ENCODE data around the gene FGF22. TPM values are rescaled to one million over a fixed set of nuclear protein-coding genes. Genes with fewer than 3 reads are reported as not detected.

Gene FGF22
- total RNA-seq, 1 experiment from 2014 or later = 1.3 TPM

- Histone ChIP-seq H2AFZ (ENCODE audit: low read length) (no peak overlapping the region), H3K9me3 (ENCODE audit: low read length) (no peaks in the 10 kb centered on the region), H3K36me3 (ENCODE audit: low read depth, low read length) (no peaks in the 10 kb centered on the region), H3K4me1 (ENCODE audit: insufficient read depth, low read length) (no peaks in the 10 kb centered on the region), H3K4me3 (ENCODE audit: low read length) (no peak overlapping the region), H3K9ac (ENCODE audit: low read length) (no peak overlapping the region), H4K20me1 (ENCODE audit: low read length) (no peaks in the 10 kb centered on the region), H3F3A (ENCODE audit: low read length, unreplicated experiment) (no peaks in the 10 kb centered on the region), H3K27ac (ENCODE audit: low read length) (no peak overlapping the region), H3K79me2 (ENCODE audit: low read length) (no peaks in the 10 kb centered on the region), H3K4me2 (ENCODE audit: low read length) (no peak overlapping the region), H3K9me2 (replicated peaks; ENCODE audit: low read length) (no peaks in the 10 kb centered on the region), H3K27me3 (ENCODE audit: low read length) (no peaks in the 10 kb centered on the region)
- no peak for DNase-seq
- CTCF ChIA-PET = no interaction called here
- POLR2A ChIA-PET (ENCODE audit: unreplicated experiment) = no interaction called here
- intact Hi-C loops (cut with micrococcal nuclease) = no loop called here
- no peak for ATAC-seq
- no TSS peak for BruUV-seq (replicated peaks)
- TF ChIP-seq EZH2 (IDR thresholded peaks at IDR 0.05; ENCODE audit: low read length, unreplicated experiment) (no peak), CTCF (conservative IDR thresholded peaks at IDR 0.05; ENCODE audit: low read depth, low read length) (no peak), EZH2phosphoT487 (IDR thresholded peaks at IDR 0.05; ENCODE audit: borderline replicate concordance, low read length) (no peak)
These were observed 32.2 kb upstream of the FGF22 start for GRCh38 chr19:607301-608154.

GRCh38 chr19:608155-609003, 31.3 kb upstream of the FGF22 start:
- TF ChIP-seq CTCF (conservative IDR thresholded peaks at IDR 0.05; ENCODE audit: low read depth, low read length) (no peak), EZH2phosphoT487 (IDR thresholded peaks at IDR 0.05; ENCODE audit: borderline replicate concordance, low read length) (no peak), EZH2 (IDR thresholded peaks at IDR 0.05; ENCODE audit: low read length, unreplicated experiment) (no peak)
- Histone ChIP-seq H3K36me3 (ENCODE audit: low read depth, low read length) (no peaks in the 10 kb centered on the region; the same call in 1 of the 2 replicates), H3K9me3 (ENCODE audit: low read length) (no peaks in the 10 kb centered on the region), H3K4me1 (ENCODE audit: insufficient read depth, low read length) (no peaks in the 10 kb centered on the region), H3F3A (ENCODE audit: low read length, unreplicated experiment) (no peaks in the 10 kb centered on the region), H4K20me1 (ENCODE audit: low read length) (no peaks in the 10 kb centered on the region), H3K9me2 (replicated peaks; ENCODE audit: low read length) (no peaks in the 10 kb centered on the region), H3K27me3 (ENCODE audit: low read length) (no peaks in the 10 kb centered on the region), H3K4me3 (ENCODE audit: low read length) (no peak overlapping the region), H3K9ac (ENCODE audit: low read length) (no peak overlapping the region), H3K4me2 (ENCODE audit: low read length) (no peak overlapping the region), H3K79me2 (ENCODE audit: low read length) (no peaks in the 10 kb centered on the region), H2AFZ (ENCODE audit: low read length) (no peak overlapping the region), H3K27ac (ENCODE audit: low read length) (no peak overlapping the region)
- DNase-seq (no peak), ATAC-seq (no peak)
- intact Hi-C loops (cut with micrococcal nuclease) = no loop called here
- ChIA-PET POLR2A (ENCODE audit: unreplicated experiment) (no interaction called here), CTCF (no interaction called here)
- no TSS peak for BruUV-seq (replicated peaks)
